ENCODE results near the gene FAM50B.

Gene FAM50B

DNA sequence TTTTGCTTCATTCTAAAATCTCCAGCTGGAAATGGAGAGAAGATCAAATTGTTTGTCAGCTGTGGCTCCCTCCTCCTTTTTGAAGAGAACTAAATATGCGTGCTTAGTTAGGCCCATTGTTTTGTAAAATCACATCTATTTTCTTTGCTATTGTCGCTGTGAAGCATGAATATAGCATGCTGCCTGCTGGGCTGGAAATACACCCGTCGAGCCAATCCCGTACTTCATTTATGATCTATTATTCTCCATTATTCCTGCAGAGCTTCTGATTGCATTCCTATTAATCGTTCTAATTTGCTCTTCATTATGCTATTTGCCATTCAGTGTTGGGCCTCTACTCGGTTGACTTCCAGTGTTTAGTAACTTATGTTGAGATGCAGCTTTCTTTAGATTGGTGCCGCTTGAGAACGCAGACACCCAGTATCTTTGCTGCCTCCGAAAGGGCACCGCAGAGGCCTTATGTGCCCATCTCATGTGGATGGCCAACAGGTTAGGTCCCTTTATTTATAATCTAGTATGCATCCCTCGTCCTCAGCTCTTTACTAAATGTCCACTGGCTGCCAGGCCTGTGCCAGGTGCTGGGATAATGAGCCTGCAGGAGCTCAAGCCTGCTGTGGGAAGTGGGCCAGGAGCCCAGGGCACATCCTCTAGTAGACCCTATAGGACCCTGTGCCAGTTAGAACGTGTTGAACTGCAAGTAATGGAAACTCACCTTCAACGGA is 45.6 kb downstream of the FAM50B start:
- DNase-seq (ENCODE audit: low spot score) = no peak

GRCh38 chr6:3895312-3895653 is 46.1 kb downstream of the FAM50B start:
- no peak for DNase-seq (ENCODE audit: low spot score)

GRCh38 chr6:3895805-3896204 is 46.6 kb downstream of the FAM50B start:
- no peak for DNase-seq (ENCODE audit: low spot score)

DNA sequence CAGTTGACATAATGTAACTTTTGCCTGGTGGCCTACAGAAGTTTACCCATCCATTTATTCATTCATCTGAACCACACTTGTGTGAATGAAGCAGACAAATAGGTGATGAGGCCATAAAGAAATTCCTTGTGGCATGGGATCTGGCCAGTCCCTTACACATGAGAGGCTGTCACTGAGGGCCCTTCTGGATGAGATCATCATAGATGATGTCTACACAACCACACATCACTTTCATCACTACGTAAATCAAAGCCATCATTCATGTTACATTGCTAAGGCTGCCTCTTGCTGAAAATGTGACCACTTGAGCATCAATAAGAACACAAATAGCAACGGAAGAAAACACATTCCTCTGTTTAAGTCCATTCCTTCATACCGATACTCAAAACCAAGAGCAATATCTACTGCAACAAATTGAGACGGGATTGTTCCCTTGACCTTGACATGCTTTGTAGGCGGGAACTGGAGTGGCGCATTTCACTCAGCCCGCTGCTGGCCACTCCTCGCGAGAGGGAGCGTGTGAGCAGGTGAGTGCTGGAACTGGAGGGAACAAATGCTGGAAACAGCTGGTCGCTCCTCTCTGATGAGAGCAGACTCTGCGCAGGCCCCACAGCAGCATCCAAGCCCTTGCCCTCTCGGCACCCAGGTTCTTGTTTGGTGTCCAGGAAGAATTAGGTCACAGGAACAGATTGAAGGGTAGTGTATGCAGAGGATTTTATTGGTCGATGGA is 49.3 kb downstream of the FAM50B start:
- DNase-seq (ENCODE audit: low spot score) = no peak

DNA sequence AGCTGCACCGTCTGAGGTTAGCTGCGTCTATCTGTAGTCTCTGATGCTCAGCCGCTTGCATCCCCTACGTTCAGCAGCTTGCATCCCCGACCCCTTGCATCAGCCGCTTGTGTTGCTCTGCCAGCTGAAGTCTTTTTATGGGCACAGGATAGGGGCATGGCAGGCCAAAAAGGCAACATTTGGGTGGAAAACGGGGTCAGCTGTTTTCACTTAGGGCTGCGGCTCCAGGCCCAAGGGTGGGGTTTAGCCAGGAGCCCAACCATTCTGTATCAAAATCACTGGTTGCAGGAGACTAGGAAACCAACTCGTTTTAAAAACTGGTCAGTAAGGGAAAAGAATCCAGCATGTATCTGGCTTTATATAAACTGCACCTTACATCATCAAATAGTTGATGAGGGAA is 49.9 kb downstream of the FAM50B start:
- no peak for DNase-seq (ENCODE audit: low spot score)

- DNase-seq (ENCODE audit: low spot score) = no peak
Measured at GRCh38 chr6:3899970-3900439, 50.8 kb downstream of the FAM50B start.
